HG03469 (cell line): Measurements from ENCODE around the gene ANXA11.
A peak's percentile ranks its signal among the peaks of the same experiment; 100 is the strongest.

Experiments
- ATAC-seq: cut with Tn5 transposase; IDR thresholded peaks from one replicate; pipeline ENCODE4 v1.9.1; 2021; ENCODE audit warnings: mild to moderate bottlenecking, moderate library complexity, moderate number of reproducible peaks; ENCODE audit not compliant: unreplicated experiment

The ANXA11 gene

GRCh38 chr10:80191589-80192270 lies 13.6 kb downstream of the ANXA11 start:
- no peak for ATAC-seq

GRCh38 chr10:80188713-80189112 lies 16.6 kb downstream of the ANXA11 start:
- no peak for ATAC-seq

- ATAC-seq: peak; percentile 75
These were observed 17.6 kb downstream of the ANXA11 start for GRCh38 chr10:80187465-80188409.

GRCh38 chr10:80187060-80187459 lies 18.3 kb downstream of the ANXA11 start:
- ATAC-seq: no peak

- no peak for ATAC-seq
These were observed 18.8 kb downstream of the ANXA11 start for GRCh38 chr10:80186364-80187012.

GRCh38 chr10:80185578-80186299 lies 19.6 kb downstream of the ANXA11 start:
- no peak for ATAC-seq

GRCh38 chr10:80184291-80184690 lies 21.0 kb downstream of the ANXA11 start:
- no peak for ATAC-seq

- no peak for ATAC-seq
These were observed 21.9 kb downstream of the ANXA11 start for GRCh38 chr10:80183436-80183835.

GRCh38 chr10:80182986-80183385 lies 22.4 kb downstream of the ANXA11 start:
- ATAC-seq: no peak

GRCh38 chr10:80177781-80178636 lies 27.3 kb downstream of the ANXA11 start:
- no peak for ATAC-seq

- ATAC-seq: no peak
These were observed 28.8 kb downstream of the ANXA11 start for GRCh38 chr10:80176526-80176925.

GRCh38 chr10:80174641-80175395 lies 30.5 kb downstream of the ANXA11 start:
- ATAC-seq: no peak

- ATAC-seq: no peak
These were observed 31.9 kb downstream of the ANXA11 start for GRCh38 chr10:80173466-80173865.

GRCh38 chr10:80172896-80173295 lies 32.4 kb downstream of the ANXA11 start:
- no peak for ATAC-seq

- no peak for ATAC-seq
These were observed 34.1 kb downstream of the ANXA11 start for GRCh38 chr10:80171248-80171660.

- ATAC-seq: no peak
These were observed 34.7 kb downstream of the ANXA11 start for GRCh38 chr10:80170641-80171040.

- no peak for ATAC-seq
These were observed 35.3 kb downstream of the ANXA11 start for GRCh38 chr10:80170026-80170425.

- ATAC-seq: no peak
These were observed 36.5 kb downstream of the ANXA11 start for GRCh38 chr10:80168679-80169380.

GRCh38 chr10:80168162-80168511 lies 37.2 kb downstream of the ANXA11 start:
- ATAC-seq: no peak
